ENCODE measurements around the gene MAPKAPK3. TPM values are rescaled to one million over a fixed set of nuclear protein-coding genes. Genes with fewer than 3 reads are reported as not detected.
A peak's percentile ranks its signal among the peaks of the same experiment; 100 is the strongest.

The MAPKAPK3 gene
- total and polyA plus RNA-seq, 10 donors, result 18.0 to 55.0 (median 42.2) TPM

DNA sequence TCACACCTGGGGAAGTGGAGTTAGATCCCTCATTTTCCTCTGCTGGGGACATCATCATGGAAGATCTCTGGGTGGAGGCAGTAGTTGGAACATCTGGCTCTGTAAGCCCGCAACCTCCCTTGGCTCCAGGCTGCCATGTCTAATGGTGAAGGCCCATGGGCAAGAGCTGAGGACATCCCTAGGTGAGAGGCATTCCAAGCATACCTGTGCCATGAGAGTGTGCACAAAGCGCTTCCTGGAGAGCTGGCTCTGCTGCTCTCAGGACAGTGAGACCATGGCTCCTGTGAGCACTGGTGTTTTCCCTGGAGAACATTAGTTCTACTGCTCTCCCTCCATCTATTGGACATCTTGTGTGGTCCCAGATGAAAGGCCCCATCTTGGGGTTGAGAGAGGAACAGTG, 7.7 kb downstream of the MAPKAPK3 start:
- peak overlapping the region in 5 of 8 donors; percentile 15 to 96 (median 70) for H3K27ac ChIP-seq
- H3K27me3 ChIP-seq (replicated peaks in 1 of 7), result no peaks in the 10 kb centered on the region
- WGBS, 5 donors, result 94 to 100% (median 100%) methylated on average over 2 of the region's 2 CpGs
- intact Hi-C loops (cut with DNase I; ENCODE audit: low total_unique reads), result no loop called here
- peaks cover 22 to 100% (median 83%) of the 10 kb centered on the region in 6 donors for H3K4me1 ChIP-seq
- H3K36me3 ChIP-seq, result peaks cover 0 to 47% (median 0%) of the 10 kb centered on the region in 6 donors
- no peaks in the 10 kb centered on the region for H3K9me3 ChIP-seq
- no peak for DNase-seq
- peak overlapping the region in 1 of 8 donors; percentile 32 for H3K4me3 ChIP-seq
- TF ChIP-seq, protein P1, sequence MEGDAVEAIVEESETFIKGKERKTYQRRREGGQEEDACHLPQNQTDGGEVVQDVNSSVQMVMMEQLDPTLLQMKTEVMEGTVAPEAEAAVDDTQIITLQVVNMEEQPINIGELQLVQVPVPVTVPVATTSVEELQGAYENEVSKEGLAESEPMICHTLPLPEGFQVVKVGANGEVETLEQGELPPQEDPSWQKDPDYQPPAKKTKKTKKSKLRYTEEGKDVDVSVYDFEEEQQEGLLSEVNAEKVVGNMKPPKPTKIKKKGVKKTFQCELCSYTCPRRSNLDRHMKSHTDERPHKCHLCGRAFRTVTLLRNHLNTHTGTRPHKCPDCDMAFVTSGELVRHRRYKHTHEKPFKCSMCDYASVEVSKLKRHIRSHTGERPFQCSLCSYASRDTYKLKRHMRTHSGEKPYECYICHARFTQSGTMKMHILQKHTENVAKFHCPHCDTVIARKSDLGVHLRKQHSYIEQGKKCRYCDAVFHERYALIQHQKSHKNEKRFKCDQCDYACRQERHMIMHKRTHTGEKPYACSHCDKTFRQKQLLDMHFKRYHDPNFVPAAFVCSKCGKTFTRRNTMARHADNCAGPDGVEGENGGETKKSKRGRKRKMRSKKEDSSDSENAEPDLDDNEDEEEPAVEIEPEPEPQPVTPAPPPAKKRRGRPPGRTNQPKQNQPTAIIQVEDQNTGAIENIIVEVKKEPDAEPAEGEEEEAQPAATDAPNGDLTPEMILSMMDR (IDR thresholded peaks at IDR 0.05 in 8 of 11, conservative IDR thresholded peaks at IDR 0.05 in 3 of 11), result no peak
- TF ChIP-seq POLR2A (IDR thresholded peaks at IDR 0.05), result no peak
- no peak for TF ChIP-seq POLR2AphosphoS5 (IDR thresholded peaks at IDR 0.05)

DNA sequence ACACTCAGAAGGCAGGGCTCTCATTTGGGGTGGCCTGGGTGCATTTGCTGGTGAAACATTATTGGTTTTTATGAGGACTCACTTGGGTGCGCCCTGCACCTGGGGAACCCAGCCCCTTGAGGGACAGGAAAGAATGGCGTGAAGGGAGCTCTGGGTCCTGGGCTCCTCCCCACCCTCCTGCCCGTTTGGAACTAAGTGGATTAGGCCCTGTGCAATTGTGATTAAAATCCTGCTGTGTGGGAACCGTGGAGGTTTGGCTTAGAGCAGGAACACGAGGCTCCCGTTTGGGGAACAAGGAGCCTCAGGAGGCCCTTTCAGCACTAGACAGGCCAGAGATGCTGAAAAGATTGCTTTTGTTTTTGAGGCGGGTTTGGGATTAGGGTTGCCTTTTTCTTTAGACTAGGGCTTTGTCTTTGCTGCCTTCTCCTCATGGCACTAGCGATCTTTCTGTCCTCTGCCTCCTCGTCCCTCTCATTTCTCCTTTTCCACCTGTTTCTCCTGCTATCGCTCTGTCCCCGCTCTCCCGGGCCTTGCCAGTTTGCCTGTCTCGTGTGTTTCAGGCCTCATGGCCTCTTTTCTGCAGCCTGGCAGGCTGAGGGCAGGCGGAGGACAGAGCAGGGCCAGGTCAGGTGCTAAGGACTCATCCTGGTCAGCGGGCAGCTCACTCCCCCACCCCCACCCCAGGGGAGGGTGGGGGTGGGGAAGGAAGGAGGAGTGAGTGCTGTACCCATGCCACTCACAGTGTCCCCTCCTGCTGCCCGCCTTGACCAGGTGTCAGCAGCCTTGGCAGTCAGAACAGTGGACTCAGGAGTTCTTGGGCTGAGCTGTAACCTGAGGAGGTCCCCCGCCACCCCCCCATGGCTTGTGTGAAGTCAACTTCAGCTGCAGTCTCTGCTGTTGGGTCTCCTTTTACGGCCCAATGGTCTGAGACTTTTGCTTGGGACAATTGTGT, 8.6 kb downstream of the MAPKAPK3 start:
- TF ChIP-seq, protein P1 (IDR thresholded peaks at IDR 0.05 in 8 of 11, conservative IDR thresholded peaks at IDR 0.05 in 3 of 11), result no peak
- no peak for TF ChIP-seq POLR2A (IDR thresholded peaks at IDR 0.05)
- TF ChIP-seq POLR2AphosphoS5 (IDR thresholded peaks at IDR 0.05), result no peak
- 68 to 81% (median 77%) methylated on average over 15 to 18 of the region's 18 CpGs for WGBS, 5 donors
- no peak for DNase-seq
- H3K27me3 ChIP-seq (replicated peaks in 1 of 7), result no peaks in the 10 kb centered on the region
- intact Hi-C loops (cut with DNase I; ENCODE audit: low total_unique reads), result no loop called here
- H3K4me3 ChIP-seq, result no peak overlapping the region
- H3K9me3 ChIP-seq, result no peaks in the 10 kb centered on the region
- H3K27ac ChIP-seq, result peak overlapping the region in 3 of 8 donors; percentile 70 to 96 (median 80)
- H3K4me1 ChIP-seq, result peaks cover 13 to 100% (median 83%) of the 10 kb centered on the region in 6 donors
- peaks cover 0 to 49% (median 0%) of the 10 kb centered on the region in 6 donors for H3K36me3 ChIP-seq

DNA sequence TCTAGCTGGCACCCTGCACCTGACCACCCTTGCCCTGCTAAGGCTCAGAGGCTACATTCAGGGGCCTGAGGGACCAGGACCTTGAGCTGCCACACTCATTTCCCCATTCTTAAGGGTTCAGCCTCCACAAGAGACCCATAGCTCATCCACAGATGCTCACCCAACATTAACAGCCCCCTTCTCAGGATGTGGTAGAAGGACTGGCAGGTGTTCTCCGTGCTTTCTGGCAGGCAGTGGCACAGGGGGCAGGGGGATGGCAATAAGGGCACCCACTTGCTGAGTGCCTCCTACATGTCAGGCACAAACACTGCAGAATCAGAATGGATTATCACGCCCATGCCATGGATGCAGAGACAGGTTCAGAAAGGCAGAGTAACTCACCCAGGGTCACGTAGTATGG, 9.4 kb downstream of the MAPKAPK3 start:
- Histone ChIP-seq H3K27me3 (replicated peaks in 1 of 7) (no peaks in the 10 kb centered on the region), H3K4me1 (peaks cover 6 to 100% (median 84%) of the 10 kb centered on the region in 6 donors), H3K4me3 (no peak overlapping the region), H3K36me3 (peaks cover 0 to 52% (median 0%) of the 10 kb centered on the region in 6 donors), H3K9me3 (no peaks in the 10 kb centered on the region), H3K27ac (peak overlapping the region in 3 of 8 donors; percentile 34 to 70 (median 37))
- WGBS, 5 donors, result 56 to 81% (median 71%) methylated on average over 2 to 3 of the region's 3 CpGs
- intact Hi-C loops (cut with DNase I; ENCODE audit: low total_unique reads), result no loop called here
- DNase-seq, result no peak
- TF ChIP-seq POLR2A (IDR thresholded peaks at IDR 0.05) (no peak), POLR2AphosphoS5 (IDR thresholded peaks at IDR 0.05) (no peak)
- TF ChIP-seq, protein P1 (IDR thresholded peaks at IDR 0.05 in 8 of 11, conservative IDR thresholded peaks at IDR 0.05 in 3 of 11), result no peak

Measured in spleen (tissue), 11 donors.